Measurements from ENCODE around the gene NUDT17.
A peak's percentile ranks its signal among the peaks of the same experiment; 100 is the strongest.
"Not testable (repeated sequence)": the region's sequence is repeated elsewhere in the genome, so short reads cannot be mapped to it uniquely, and the experiment has no call there.

Gene NUDT17

GRCh38 chr1:145826030-145826429, 19.4 kb upstream of the NUDT17 start:
- H3K4me3 ChIP-seq (ENCODE audit: low read depth, low read length) = peak overlapping the region; percentile 99
- no peak for TF ChIP-seq POLR2A (IDR thresholded peaks at IDR 0.05; ENCODE audit: extremely low read depth, insufficient read length)
- TF ChIP-seq CTCF (IDR thresholded peaks at IDR 0.05; ENCODE audit: low read depth, low read length) = no peak
- no peak for TF ChIP-seq MAX (IDR thresholded peaks at IDR 0.05; ENCODE audit: low read depth, low read length)
- no peak for TF ChIP-seq MYC (IDR thresholded peaks at IDR 0.05; ENCODE audit: low read depth, low read length)
- DNase-seq (ENCODE audit: low read depth) = no peak

GRCh38 chr1:145827966-145828365, 17.5 kb upstream of the NUDT17 start:
- TF ChIP-seq MYC (IDR thresholded peaks at IDR 0.05; ENCODE audit: low read depth, low read length) (no peak), MAX (IDR thresholded peaks at IDR 0.05; ENCODE audit: low read depth, low read length) (no peak), CTCF (IDR thresholded peaks at IDR 0.05; ENCODE audit: low read depth, low read length) (no peak), POLR2A (IDR thresholded peaks at IDR 0.05; ENCODE audit: extremely low read depth, insufficient read length) (no peak)
- H3K4me3 ChIP-seq (ENCODE audit: low read depth, low read length) = no peak overlapping the region
- DNase-seq (ENCODE audit: low read depth) = no peak

- TF ChIP-seq CTCF (IDR thresholded peaks at IDR 0.05; ENCODE audit: low read depth, low read length) (no peak), MAX (IDR thresholded peaks at IDR 0.05; ENCODE audit: low read depth, low read length) (no peak), POLR2A (IDR thresholded peaks at IDR 0.05; ENCODE audit: extremely low read depth, insufficient read length) (no peak), MYC (IDR thresholded peaks at IDR 0.05; ENCODE audit: low read depth, low read length) (no peak)
- no peak for DNase-seq (ENCODE audit: low read depth)
- no peak overlapping the region for H3K4me3 ChIP-seq (ENCODE audit: low read depth, low read length)
Observed at GRCh38 chr1:145828367-145829026, 16.9 kb upstream of the NUDT17 start.

- DNase-seq (ENCODE audit: low read depth); H3K4me3 ChIP-seq (ENCODE audit: low read depth, low read length): not testable (repeated sequence)
Observed at GRCh38 chr1:145830810-145831209, 14.6 kb upstream of the NUDT17 start.

GRCh38 chr1:145837656-145838055, 7.8 kb upstream of the NUDT17 start:
- TF ChIP-seq MYC (IDR thresholded peaks at IDR 0.05; ENCODE audit: low read depth, low read length) (no peak), CTCF (IDR thresholded peaks at IDR 0.05; ENCODE audit: low read depth, low read length) (no peak), MAX (IDR thresholded peaks at IDR 0.05; ENCODE audit: low read depth, low read length) (no peak), POLR2A (IDR thresholded peaks at IDR 0.05; ENCODE audit: extremely low read depth, insufficient read length) (no peak)
- no peak overlapping the region for H3K4me3 ChIP-seq (ENCODE audit: low read depth, low read length)
- no peak for DNase-seq (ENCODE audit: low read depth)

- DNase-seq (ENCODE audit: low read depth) = no peak
- no peak overlapping the region for H3K4me3 ChIP-seq (ENCODE audit: low read depth, low read length)
- TF ChIP-seq MYC (IDR thresholded peaks at IDR 0.05; ENCODE audit: low read depth, low read length) (no peak), MAX (IDR thresholded peaks at IDR 0.05; ENCODE audit: low read depth, low read length) (no peak), POLR2A (IDR thresholded peaks at IDR 0.05; ENCODE audit: extremely low read depth, insufficient read length) (no peak), CTCF (IDR thresholded peaks at IDR 0.05; ENCODE audit: low read depth, low read length) (no peak)
Observed at GRCh38 chr1:145843031-145843430, 2.4 kb upstream of the NUDT17 start.
